GM19467 (cell line): ENCODE results near the gene TAX1BP1.
"Not testable (repeated sequence)": the region's sequence is repeated elsewhere in the genome, so short reads cannot be mapped to it uniquely, and the experiment has no call there.

Experiments used
- ATAC-seq: cut with Tn5 transposase; IDR thresholded peaks from one replicate; pipeline ENCODE4 v1.9.1; 2021; ENCODE audit warnings: mild to moderate bottlenecking, moderate library complexity; ENCODE audit not compliant: unreplicated experiment

The TAX1BP1 gene

GRCh38 chr7:27737616-27738015, 2.3 kb upstream of the TAX1BP1 start:
- ATAC-seq, result no peak

- ATAC-seq, result peak; percentile 18
These were observed 557 bp upstream of the TAX1BP1 start for GRCh38 chr7:27739301-27739908.

GRCh38 chr7:27740449-27741086, 606 bp downstream of the TAX1BP1 start:
- ATAC-seq, result peak; percentile 65

GRCh38 chr7:27742091-27742710, 2.2 kb downstream of the TAX1BP1 start:
- not testable (repeated sequence) for ATAC-seq

- ATAC-seq, result no peak
These were observed 5.2 kb downstream of the TAX1BP1 start for GRCh38 chr7:27745064-27745583.

- ATAC-seq, result no peak
These were observed 6.5 kb downstream of the TAX1BP1 start for GRCh38 chr7:27746486-27746885.

- no peak for ATAC-seq
These were observed 7.0 kb downstream of the TAX1BP1 start for GRCh38 chr7:27746978-27747377.

- no peak for ATAC-seq
These were observed 7.8 kb downstream of the TAX1BP1 start for GRCh38 chr7:27747589-27748368.

GRCh38 chr7:27750316-27750715, 10.4 kb downstream of the TAX1BP1 start:
- no peak for ATAC-seq

- no peak for ATAC-seq
These were observed 12.1 kb downstream of the TAX1BP1 start for GRCh38 chr7:27751888-27752660.

- no peak for ATAC-seq
These were observed 13.9 kb downstream of the TAX1BP1 start for GRCh38 chr7:27753863-27754262.

- ATAC-seq, result no peak
These were observed 16.3 kb downstream of the TAX1BP1 start for GRCh38 chr7:27756298-27756697.

GRCh38 chr7:27759491-27759890, 19.5 kb downstream of the TAX1BP1 start:
- ATAC-seq, result no peak

GRCh38 chr7:27762062-27762461, 22.1 kb downstream of the TAX1BP1 start:
- no peak for ATAC-seq

- no peak for ATAC-seq
These were observed 24.1 kb downstream of the TAX1BP1 start for GRCh38 chr7:27763983-27764508.

GRCh38 chr7:27765841-27766240, 25.9 kb downstream of the TAX1BP1 start:
- ATAC-seq, result no peak

GRCh38 chr7:27767374-27767773, 27.4 kb downstream of the TAX1BP1 start:
- ATAC-seq, result no peak

- ATAC-seq, result no peak
These were observed 31.1 kb downstream of the TAX1BP1 start for GRCh38 chr7:27771111-27771510.

GRCh38 chr7:27774717-27775328, 34.9 kb downstream of the TAX1BP1 start:
- no peak for ATAC-seq

- ATAC-seq, result no peak
These were observed 35.8 kb downstream of the TAX1BP1 start for GRCh38 chr7:27775782-27776181.
